HG03196 (cell line): ENCODE results near the gene SIX5.

Experiments used
- ATAC-seq: cut with Tn5 transposase; IDR thresholded peaks from one replicate; pipeline ENCODE4 v1.9.1; 2021; ENCODE audit not compliant: unreplicated experiment

The SIX5 gene

GRCh38 chr19:45777395-45777961 lies 8.4 kb upstream of the SIX5 start:
- no peak for ATAC-seq

- ATAC-seq = no peak
These were observed 5.7 kb upstream of the SIX5 start for GRCh38 chr19:45774765-45775164.

- ATAC-seq = no peak
These were observed 4.3 kb upstream of the SIX5 start for GRCh38 chr19:45773384-45773783.

GRCh38 chr19:45772912-45773311 lies 3.9 kb upstream of the SIX5 start:
- no peak for ATAC-seq

GRCh38 chr19:45772130-45772840 lies 3.2 kb upstream of the SIX5 start:
- no peak for ATAC-seq

- no peak for ATAC-seq
These were observed 2.4 kb upstream of the SIX5 start for GRCh38 chr19:45771311-45771933.

- ATAC-seq = peak; percentile 42
These were observed 1.4 kb upstream of the SIX5 start for GRCh38 chr19:45770192-45771101.

- ATAC-seq = no peak
These were observed 754 bp upstream of the SIX5 start for GRCh38 chr19:45769821-45770191.

GRCh38 chr19:45768655-45768983 lies 433 bp downstream of the SIX5 start:
- ATAC-seq = no peak

GRCh38 chr19:45767881-45768654 lies 984 bp downstream of the SIX5 start:
- ATAC-seq = no peak

- no peak for ATAC-seq
These were observed 1.6 kb downstream of the SIX5 start for GRCh38 chr19:45767410-45767880.

GRCh38 chr19:45766869-45767346 lies 2.1 kb downstream of the SIX5 start:
- no peak for ATAC-seq

GRCh38 chr19:45766296-45766868 lies 2.7 kb downstream of the SIX5 start:
- no peak for ATAC-seq

GRCh38 chr19:45765702-45766295 lies 3.3 kb downstream of the SIX5 start:
- no peak for ATAC-seq

- ATAC-seq = no peak
These were observed 3.9 kb downstream of the SIX5 start for GRCh38 chr19:45764945-45765701.

GRCh38 chr19:45764475-45764874 lies 4.6 kb downstream of the SIX5 start:
- ATAC-seq = no peak

- no peak for ATAC-seq
These were observed 5.3 kb downstream of the SIX5 start for GRCh38 chr19:45763691-45764294.

- no peak for ATAC-seq
These were observed 6.0 kb downstream of the SIX5 start for GRCh38 chr19:45762870-45763631.
